GM21367 (cell line): ENCODE measurements around the gene IGFBP2.

Experiments
- ATAC-seq: cut with Tn5 transposase; IDR thresholded peaks from one replicate; pipeline ENCODE4 v1.9.1; 2021; ENCODE audit not compliant: unreplicated experiment

Gene IGFBP2

DNA sequence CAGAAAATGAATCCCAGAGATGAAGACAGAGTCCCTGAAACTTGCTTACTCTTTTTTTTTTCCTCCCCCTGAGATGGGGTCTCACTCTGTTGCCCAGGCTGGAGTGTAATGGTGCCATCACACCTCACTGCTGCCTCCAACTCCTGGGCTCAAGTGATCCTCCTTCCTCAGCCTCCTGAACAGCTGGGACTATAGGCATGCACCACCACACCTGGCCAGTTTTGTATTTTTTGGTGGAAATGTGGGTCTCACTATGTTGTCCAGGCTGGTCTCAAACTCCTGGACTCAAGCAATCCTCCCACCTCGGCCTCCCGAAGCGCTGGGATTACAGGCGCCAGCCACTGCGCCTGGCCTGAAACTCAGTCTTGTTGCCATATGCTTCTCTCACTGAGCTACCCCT, 27.8 kb downstream of the IGFBP2 start:
- no peak for ATAC-seq

DNA sequence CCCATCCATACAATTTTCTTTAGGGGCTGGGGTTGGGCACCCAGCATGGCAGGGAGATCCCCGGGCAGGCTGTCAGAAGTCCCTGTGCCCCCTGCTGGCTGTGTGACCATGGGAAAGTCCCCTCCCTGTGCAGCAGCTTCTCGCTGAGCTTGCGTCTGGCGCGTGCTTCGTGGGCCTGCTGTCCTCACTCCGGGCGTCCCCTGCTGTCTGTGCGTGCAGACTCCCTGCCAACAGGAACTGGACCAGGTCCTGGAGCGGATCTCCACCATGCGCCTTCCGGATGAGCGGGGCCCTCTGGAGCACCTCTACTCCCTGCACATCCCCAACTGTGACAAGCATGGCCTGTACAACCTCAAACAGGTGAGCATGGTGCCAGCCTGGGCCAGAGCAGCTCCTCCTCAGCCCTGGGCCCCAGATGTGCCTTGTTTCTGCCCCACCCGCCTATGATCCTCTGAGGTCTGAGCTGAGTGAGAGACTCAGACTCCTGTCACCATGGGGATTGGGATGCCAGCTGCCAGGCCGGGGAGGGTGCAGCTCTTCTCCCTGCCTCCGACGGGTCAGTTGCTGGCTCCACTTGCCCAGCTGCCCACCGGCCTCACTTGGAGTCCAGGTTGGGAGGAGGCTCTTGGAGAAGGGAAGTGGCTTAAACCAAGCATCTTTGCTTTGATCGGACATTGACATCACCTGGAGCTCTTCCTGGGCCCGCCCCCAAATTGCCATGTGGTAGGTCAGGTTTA, 28.6 kb downstream of the IGFBP2 start:
- ATAC-seq: no peak

DNA sequence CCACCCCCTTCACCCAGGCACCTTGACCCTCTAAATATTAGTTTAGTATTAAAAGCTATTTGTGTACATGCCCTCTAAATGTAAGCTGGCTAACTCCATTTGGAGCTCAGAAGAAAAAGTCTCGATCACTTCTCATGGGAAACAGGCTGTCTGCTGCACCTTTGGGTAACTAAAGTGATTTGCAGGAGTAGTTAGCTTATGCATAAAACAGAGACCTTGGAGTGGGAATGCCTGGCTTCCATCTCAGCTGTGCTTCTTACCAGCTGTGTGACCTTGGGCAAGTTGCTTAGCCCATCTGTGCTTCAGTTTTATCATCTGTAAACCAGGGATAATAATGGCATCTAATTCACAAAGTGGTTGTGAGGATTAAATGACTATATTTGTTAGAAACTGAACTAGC, 29.9 kb downstream of the IGFBP2 start:
- ATAC-seq: no peak

DNA sequence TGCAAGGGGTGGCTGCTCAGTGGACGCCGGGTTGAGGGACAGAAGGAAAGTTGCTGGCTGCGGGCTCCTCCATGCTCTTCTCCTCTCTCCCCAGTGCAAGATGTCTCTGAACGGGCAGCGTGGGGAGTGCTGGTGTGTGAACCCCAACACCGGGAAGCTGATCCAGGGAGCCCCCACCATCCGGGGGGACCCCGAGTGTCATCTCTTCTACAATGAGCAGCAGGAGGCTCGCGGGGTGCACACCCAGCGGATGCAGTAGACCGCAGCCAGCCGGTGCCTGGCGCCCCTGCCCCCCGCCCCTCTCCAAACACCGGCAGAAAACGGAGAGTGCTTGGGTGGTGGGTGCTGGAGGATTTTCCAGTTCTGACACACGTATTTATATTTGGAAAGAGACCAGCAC, 30.6 kb downstream of the IGFBP2 start:
- ATAC-seq: no peak

DNA sequence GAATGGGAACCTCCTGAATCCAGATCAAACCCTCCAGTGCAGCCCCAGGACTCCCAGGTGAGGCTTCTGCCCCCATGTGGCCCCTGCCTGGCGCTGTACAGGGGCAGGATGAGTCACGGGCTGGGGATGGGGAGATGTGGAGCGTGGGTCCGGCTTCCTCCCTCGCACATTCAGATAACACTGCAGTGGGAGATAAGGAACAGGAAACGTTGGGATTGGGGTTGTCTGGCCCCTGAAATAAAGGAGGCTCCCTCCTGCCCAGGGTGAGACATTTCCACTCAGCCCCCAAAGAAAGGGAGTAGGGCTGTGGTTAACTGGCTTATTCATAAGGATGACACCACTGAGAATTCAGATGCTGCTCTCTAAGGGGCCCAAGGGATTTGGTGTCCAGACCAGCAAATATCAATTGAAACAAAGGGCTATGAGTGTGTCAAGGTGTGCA, 31.4 kb downstream of the IGFBP2 start:
- ATAC-seq: no peak

DNA sequence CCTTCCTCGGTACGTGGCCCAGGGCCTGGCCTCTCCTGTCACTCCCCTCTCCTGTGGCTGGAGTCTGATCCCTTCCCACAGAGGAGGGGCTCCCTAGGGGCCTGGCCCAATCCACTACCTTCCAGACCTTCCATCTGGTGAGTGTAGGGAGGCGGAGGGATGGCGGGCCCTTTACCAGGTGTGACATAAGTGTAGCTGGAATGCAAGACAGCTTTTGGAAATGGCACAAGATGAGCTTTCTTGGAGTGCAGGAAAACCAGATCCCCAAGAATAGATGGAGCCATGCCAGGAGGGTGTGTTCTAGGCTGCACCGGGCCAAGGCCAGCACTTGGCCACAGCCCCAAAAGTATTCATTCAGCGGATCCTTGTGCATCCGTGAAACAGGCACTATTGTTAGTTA, 32.0 kb downstream of the IGFBP2 start:
- ATAC-seq: no peak

DNA sequence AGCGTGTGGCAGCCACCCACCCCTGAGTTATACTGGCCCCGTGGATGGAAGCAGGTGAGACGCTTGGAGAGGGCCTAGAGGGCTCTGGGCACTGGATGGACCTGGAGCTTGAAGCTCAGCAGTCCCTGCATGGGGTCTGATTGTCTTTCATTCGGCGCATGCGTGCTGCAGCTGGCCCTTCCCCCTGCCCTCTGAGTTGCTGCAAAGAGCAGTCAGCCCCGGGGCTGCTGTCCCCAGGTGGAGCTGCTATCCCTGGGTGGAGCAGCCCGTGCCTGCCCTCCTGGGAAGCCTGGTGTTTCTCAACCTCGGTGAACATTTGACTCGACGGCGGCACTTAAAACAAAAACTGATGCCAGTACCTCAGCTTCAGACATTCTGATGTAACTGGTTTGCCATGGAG, 32.5 kb downstream of the IGFBP2 start:
- ATAC-seq: no peak

DNA sequence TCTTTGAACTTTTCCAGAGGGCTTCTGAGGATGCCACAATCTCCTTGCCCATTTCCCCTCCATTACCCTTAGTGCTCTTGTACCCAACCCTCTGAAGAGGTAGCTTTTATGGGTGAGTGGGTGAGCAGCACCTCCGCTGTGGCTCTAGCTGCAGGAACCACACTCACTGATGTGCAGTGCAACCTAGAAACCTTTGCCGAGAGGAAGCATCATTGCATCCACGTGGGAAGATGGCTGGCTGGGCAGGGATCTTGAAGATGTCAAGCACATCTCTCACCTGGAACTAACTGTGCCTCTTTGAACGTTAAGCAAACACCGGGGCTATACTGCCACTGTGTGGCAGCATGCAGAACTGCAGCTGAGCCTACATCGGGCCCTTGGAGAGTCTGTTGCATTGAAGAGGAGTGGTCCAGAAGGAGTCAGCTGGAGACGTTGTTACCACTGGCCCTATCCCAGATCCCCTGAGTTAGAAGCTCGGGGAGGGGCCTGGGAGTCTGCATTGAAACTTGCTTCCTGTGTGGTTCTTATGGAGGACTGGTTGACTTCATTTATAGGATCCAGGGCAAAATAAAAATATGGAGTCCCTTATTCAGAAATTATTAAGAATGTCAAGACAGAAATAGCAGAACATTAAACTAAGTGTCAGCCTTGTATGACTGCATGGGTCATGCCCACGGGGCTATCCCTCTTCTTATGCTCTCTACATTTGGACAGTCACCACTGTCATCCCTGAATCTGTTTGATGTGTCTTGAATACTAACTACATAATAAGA, 33.4 kb downstream of the IGFBP2 start:
- ATAC-seq: no peak

DNA sequence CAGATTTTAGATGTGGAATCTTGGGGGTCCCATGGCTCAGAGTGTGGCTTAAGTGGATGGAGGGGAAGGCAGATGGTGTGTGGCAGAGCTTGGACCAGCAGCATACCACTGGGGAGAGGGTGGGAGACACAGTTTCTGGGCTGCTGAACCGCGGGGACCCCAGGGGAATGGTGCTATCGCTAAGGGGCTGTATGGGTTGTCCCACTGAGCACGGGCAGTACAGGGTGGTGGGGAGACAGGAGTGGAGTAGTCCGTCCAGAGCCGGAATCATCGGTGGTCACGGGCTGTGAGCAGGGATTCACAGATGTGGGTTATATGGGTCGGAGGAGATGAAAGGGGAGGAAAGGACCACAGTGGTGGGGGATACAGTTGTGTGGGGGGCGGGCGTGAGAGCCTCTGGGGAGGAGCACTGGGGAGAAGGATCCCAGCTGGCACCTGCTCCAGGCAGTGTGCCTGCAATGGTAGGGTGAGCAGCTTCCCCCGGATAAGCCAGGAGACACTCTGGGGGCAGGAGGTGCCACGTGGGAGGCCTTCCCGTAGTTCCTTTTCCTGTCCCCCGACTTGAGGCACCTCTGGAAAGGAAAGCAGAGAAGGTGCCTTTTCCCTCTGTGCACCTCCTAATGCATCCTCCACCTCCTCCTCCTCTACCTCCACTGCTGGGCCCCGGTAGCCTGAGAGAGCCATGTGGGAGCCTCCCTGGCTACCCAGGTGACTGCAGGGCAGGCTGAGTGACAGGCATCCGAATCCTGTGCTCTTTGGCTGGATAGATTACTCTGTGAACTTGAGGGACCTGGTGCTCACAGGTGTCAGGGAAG, 37.3 kb downstream of the IGFBP2 start:
- ATAC-seq: no peak

DNA sequence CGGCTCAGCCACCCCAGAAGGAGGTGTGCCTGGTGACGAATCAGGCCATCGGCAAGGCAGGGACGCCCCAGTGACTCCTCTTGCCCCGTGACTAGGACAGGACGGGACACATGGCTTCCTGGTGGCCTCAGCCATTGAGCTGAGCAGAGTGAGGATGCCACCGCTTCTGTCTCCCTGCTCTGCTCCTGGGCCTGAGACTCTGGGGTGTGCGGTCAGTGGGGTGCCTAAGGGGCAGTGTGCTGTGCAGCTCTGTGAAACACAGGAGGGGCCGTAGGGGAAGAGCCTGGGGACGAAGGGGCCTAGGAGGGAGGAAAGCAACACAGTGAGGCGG, 37.8 kb downstream of the IGFBP2 start:
- no peak for ATAC-seq

DNA sequence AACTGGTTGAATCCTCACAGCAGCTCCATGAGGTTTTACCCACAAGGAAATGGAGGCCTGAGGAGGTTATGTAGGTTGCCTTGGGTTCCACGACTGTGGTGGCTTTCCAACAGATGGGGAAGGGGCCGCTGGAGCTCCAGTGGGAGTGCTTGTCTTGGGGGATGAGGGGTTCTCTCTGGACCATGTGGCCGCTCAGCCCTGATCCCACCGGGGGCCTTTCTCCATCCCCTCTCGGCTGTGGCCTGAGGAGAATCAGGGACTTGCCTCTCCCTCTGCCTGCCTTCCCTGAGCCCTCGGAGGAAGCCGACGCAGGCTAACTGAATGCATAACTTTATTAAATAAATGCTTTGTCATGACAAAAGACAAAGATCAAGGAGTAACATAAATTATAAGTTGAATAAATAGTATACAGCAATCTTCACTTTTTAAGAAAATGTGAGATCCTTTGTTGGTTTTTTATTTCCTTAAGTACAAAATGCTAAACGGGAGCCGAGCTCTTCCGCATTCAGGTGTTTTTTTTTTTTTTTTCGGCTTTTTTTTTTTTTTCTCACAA, 38.6 kb downstream of the IGFBP2 start:
- ATAC-seq: no peak

DNA sequence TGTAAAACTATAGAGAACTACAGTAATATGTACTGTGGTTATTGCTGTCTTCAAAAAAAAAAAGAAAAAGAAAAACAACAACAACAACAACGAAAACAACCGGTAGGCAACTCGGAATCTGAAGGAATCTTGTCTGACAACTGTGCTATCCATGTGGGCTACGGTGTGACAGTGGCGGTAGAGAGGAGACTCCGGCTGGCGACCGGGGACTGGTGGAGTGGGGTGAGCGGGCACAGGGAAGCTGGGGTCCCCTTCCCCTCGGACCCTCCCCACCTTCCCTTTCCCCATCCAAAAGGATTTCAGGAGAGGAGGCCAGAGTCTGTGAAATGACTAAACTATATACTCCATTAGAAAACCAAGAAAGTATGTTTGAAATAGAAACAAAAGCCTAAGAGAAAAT, 39.2 kb downstream of the IGFBP2 start:
- no peak for ATAC-seq

DNA sequence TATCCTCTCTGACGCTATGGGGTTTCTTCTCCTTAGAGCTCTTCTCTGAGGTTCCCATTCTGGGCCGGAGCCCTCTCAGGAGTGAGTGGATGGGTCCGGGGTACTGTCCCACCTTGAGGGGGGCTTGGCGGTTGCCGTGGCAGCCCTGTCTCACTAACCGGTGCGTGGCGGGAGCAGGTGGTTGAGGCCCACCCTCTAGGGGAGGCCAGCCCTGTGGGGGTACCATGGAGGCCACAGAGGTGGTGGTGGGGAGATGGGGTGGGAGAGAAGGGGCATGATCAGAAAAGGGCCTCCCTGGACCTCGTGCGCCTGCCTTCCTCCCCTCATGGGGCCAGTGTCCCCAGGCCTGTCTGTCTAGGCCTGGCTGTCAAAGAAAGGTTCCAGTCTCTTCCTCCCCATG, 39.8 kb downstream of the IGFBP2 start:
- no peak for ATAC-seq

DNA sequence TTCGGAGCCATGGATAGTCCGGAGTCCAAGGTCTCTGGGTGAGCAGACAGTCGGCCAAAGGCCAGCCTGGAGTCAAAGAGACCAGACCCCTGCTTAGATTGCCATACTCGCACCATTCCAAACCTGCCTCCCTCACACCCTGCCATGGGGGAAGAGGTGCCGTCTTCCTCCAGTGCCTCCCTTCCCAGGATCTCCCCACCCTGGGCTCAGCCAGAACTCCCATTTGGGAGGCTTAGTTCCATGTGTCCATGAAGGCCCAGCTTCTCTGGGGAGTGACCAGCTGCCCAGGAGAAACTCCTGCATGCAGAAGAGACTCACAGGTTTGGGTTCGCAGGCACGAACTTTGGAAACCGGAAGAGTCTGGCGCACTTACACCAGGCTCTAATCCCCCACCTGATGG, 40.4 kb downstream of the IGFBP2 start:
- ATAC-seq: no peak

DNA sequence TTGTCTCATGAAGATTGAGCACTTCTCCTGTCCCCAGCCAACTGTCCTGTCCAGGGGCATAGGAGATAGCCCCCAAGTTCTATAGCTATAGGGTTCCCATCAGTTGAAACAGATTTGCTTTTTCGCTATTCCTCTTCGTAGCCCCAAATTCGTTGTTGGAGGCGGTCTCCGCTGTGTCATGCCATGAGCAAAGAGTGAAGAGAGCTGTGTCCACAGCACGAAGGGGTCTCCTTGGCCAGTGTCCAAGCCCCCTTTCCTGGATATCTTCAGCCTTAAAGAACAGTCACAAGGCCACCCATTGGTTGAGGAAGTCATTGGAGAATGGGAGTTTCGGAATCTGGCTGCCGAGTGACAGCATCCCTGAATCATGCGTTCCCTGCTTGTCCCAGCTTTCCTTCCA, 41.2 kb downstream of the IGFBP2 start:
- no peak for ATAC-seq

DNA sequence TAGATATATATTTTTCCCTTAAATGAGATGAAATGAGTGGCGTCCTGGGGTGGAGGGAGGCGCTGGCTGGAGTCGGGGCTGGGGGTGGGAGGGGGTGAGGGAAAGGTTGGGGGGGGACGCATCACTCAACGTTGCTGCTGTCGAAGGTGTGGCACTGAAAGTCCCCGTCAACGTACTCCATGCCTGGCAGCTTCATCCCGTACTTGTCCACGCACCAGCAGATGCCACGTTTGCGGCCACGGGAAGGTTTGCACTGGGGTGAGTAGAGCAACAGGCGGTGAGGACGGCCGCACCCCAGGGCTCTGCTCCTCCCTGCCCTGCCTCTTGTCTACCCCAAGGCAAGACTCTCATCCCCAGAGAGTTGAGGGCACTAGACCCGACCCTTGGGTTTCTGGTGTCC, 43.4 kb downstream of the IGFBP2 start:
- no peak for ATAC-seq

DNA sequence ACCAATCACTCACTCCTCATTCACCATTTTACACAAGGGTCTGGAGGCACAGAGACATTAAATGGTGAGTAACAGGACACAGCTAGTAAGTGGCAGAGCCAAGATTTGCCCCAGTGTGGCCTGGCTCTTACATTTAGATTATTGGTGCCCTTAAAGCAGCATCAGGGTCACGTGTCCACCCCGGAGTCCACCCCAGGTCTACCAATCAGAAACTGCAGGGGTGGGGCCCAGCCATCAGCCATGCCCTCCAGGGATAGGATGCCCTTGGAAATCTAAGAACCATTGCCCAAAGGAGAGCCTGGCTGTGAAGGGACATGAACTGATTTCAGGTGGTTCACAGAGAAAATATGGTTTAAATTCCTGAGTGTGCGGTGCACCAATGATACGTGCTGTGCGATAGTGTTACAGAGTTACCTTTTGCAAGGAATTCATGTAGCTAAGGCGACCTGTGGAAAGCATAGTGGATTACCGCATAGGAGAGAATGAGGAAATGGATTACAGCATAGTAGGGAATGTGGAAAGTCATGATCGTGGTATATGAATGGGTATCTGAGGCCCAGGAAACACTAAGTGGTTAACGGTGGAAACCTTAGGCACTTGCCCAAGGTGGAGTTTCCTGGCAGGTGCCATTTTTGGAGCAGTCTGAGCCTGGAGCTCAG, 44.3 kb downstream of the IGFBP2 start:
- ATAC-seq: no peak

DNA sequence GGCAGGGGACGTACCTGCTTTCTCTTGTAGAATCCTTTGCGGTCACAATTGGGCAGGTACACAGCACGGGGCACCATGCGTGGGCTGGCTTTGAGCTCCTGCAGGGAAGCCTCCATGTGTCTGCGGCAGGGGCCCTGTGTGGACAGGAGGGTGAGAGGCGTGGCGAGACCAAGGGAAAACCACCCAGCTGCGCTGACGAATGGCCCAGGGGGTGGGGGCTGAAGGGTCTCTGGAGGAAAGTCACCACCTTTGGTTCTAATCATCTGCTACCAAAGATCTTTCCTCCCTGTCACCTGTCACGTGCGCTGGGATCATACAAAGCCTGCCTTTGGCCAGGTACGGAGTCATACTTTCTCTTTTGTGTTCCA, 44.9 kb downstream of the IGFBP2 start:
- no peak for ATAC-seq

DNA sequence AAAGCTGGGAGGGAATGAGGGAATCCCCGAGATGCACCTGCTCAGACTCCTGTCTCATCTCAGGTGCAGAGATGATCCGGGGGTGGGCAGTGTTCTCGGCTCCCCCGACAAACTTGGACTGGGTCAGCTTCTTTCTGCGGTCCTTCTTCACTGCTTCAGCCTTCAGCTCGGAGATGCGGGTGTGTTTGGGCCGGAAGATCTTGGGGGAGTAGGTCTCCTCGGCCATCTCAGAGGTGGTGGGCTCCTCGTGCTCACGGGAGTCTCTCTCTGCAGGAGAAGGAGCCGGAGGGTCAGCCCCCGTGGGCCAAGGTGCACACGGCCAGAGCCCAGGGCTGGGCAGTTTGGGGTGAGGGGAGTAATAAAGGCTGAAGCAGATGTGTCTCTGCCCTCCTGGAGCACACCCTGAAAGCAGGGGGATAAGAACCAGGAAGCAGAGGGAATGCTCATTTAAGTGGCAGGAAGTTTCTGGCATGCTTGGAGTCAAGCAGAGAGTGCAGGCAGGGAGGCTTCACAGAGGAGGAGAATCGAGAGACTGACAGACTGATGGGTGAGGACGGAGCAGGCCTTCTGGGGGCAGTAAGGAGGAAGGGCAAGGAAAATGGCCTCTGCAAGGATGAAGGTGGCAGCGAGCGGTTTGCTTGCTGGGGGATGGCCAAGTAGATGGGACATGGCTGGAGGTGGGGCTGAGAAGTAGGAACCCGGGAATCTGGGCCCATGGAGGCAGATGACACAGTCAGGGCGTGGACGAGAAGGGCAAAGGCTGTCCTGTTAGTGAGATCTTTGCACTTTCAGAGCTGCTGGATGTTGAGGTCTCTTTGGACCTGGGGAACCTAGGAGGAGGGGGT, 45.8 kb downstream of the IGFBP2 start:
- no peak for ATAC-seq

DNA sequence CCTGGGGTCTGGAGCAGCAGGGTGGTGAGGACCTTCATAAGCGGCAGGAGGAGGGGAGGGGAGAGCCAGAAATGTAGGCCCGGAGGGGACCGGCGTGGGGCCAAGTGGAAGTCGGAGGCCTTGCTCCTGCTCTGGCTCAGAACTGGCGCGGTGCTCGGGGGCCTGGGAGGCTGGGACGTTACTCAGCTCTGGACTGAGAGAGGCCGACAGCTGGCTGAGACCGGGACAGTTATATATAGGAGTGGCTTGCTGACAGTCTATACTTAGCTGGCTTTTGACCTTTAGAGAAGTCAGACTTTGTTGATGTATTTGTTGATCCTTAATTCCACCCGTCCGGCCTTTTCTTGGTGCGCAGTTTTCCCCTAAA, 46.4 kb downstream of the IGFBP2 start:
- ATAC-seq: no peak
